ENCODE measurements around the gene GLA. TPM values are rescaled to one million over a fixed set of nuclear protein-coding genes. Genes with fewer than 3 reads are reported as not detected.

GLA gene
- total and polyA plus RNA-seq, 9 of the 15 experiments (the other 6 are each of a cell fraction or from before 2014, with no cell fraction given) = 41.7 to 146 (median 73.8) TPM

DNA sequence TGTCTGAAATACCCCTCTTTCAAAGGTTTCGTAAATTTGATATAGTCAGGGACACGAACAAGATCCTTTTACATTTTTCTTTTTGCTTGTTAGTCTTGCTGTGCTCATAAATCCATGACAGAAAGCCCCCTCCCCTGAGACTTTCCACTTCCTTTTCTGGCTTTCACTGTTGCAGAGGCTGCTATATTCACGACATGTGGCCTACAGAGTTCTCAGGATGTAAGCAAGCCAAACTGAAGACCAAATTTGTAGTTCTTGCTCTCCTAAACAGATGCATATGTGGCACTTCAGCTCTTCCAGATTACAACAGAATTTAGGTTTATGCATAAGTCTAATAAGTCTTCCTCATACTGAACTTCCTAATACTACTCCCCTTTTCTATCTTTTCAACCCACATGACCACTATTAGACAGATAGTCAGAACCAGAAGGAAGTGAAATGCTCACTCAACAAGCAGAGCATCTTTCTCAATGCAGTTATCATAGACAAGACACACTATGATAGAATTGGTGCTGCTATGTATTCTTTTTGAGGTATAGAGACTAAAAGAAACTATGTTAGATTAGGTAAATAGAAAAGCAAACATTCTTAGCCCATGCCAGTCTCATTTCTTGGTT is 36.7 kb downstream of the GLA start:
- Histone ChIP-seq H3K27ac (ENCODE audit: extremely low read depth, low read depth, low read length) (no peak overlapping the region), H4K20me1 (replicated peaks; ENCODE audit: control insufficient read depth, insufficient read depth, low read length) (no peaks in the 10 kb centered on the region), H3K27me3 (ENCODE audit: control insufficient read depth in 2 of 2, insufficient read depth in 2 of 2, low read length in 2 of 2) (no peaks in the 10 kb centered on the region), H3K9ac (ENCODE audit: insufficient read depth in 1 of 2, low read depth in 2 of 2, low read length in 2 of 2) (no peak overlapping the region), H2AFZ (ENCODE audit: low read depth, low read length) (no peak overlapping the region), H3K9me1 (ENCODE audit: control insufficient read depth, insufficient read depth, low read length) (no peaks in the 10 kb centered on the region), H3K4me1 (replicated peaks in 1 of 2; ENCODE audit: control insufficient read depth in 2 of 2, insufficient read depth in 2 of 2, low read length in 2 of 2) (no peaks in the 10 kb centered on the region), H3K36me3 (ENCODE audit: control insufficient read depth, insufficient read depth, low read length) (peaks cover 55% of the 10 kb centered on the region), H3K4me2 (ENCODE audit: insufficient read depth, low read length) (no peak overlapping the region), H3K4me3 (no peak overlapping the region), H3K79me2 (ENCODE audit: control insufficient read depth, insufficient read depth, low read length) (no peaks in the 10 kb centered on the region), H3K9me3 (replicated peaks; ENCODE audit: control insufficient read depth, insufficient read depth, low read depth, low read length) (no peaks in the 10 kb centered on the region)
- CTCF ChIA-PET (ENCODE audit: low intra/inter-chr PET ratio) = no interaction called here
- 80% methylated on average over 3 of the region's 3 CpGs for WGBS (ENCODE audit: insufficient coverage, low coverage, missing lambda C conversion rate)
- BruUV-seq (replicated peaks) = no TSS peak
- DNase-seq (ENCODE audit: extremely low read depth in 1 of 4, low spot score in 3 of 4) (no peak), FAIRE-seq (no peak), ATAC-seq (no peak)
- in situ Hi-C loops (cut with MboI) = no loop called here
- intact Hi-C loops (cut with micrococcal nuclease) = no loop called here
- POLR2A ChIA-PET = no interaction called here
- TF ChIP-seq, protein P1, sequence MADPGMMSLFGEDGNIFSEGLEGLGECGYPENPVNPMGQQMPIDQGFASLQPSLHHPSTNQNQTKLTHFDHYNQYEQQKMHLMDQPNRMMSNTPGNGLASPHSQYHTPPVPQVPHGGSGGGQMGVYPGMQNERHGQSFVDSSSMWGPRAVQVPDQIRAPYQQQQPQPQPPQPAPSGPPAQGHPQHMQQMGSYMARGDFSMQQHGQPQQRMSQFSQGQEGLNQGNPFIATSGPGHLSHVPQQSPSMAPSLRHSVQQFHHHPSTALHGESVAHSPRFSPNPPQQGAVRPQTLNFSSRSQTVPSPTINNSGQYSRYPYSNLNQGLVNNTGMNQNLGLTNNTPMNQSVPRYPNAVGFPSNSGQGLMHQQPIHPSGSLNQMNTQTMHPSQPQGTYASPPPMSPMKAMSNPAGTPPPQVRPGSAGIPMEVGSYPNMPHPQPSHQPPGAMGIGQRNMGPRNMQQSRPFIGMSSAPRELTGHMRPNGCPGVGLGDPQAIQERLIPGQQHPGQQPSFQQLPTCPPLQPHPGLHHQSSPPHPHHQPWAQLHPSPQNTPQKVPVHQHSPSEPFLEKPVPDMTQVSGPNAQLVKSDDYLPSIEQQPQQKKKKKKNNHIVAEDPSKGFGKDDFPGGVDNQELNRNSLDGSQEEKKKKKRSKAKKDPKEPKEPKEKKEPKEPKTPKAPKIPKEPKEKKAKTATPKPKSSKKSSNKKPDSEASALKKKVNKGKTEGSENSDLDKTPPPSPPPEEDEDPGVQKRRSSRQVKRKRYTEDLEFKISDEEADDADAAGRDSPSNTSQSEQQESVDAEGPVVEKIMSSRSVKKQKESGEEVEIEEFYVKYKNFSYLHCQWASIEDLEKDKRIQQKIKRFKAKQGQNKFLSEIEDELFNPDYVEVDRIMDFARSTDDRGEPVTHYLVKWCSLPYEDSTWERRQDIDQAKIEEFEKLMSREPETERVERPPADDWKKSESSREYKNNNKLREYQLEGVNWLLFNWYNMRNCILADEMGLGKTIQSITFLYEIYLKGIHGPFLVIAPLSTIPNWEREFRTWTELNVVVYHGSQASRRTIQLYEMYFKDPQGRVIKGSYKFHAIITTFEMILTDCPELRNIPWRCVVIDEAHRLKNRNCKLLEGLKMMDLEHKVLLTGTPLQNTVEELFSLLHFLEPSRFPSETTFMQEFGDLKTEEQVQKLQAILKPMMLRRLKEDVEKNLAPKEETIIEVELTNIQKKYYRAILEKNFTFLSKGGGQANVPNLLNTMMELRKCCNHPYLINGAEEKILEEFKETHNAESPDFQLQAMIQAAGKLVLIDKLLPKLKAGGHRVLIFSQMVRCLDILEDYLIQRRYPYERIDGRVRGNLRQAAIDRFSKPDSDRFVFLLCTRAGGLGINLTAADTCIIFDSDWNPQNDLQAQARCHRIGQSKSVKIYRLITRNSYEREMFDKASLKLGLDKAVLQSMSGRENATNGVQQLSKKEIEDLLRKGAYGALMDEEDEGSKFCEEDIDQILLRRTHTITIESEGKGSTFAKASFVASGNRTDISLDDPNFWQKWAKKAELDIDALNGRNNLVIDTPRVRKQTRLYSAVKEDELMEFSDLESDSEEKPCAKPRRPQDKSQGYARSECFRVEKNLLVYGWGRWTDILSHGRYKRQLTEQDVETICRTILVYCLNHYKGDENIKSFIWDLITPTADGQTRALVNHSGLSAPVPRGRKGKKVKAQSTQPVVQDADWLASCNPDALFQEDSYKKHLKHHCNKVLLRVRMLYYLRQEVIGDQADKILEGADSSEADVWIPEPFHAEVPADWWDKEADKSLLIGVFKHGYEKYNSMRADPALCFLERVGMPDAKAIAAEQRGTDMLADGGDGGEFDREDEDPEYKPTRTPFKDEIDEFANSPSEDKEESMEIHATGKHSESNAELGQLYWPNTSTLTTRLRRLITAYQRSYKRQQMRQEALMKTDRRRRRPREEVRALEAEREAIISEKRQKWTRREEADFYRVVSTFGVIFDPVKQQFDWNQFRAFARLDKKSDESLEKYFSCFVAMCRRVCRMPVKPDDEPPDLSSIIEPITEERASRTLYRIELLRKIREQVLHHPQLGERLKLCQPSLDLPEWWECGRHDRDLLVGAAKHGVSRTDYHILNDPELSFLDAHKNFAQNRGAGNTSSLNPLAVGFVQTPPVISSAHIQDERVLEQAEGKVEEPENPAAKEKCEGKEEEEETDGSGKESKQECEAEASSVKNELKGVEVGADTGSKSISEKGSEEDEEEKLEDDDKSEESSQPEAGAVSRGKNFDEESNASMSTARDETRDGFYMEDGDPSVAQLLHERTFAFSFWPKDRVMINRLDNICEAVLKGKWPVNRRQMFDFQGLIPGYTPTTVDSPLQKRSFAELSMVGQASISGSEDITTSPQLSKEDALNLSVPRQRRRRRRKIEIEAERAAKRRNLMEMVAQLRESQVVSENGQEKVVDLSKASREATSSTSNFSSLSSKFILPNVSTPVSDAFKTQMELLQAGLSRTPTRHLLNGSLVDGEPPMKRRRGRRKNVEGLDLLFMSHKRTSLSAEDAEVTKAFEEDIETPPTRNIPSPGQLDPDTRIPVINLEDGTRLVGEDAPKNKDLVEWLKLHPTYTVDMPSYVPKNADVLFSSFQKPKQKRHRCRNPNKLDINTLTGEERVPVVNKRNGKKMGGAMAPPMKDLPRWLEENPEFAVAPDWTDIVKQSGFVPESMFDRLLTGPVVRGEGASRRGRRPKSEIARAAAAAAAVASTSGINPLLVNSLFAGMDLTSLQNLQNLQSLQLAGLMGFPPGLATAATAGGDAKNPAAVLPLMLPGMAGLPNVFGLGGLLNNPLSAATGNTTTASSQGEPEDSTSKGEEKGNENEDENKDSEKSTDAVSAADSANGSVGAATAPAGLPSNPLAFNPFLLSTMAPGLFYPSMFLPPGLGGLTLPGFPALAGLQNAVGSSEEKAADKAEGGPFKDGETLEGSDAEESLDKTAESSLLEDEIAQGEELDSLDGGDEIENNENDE (IDR thresholded peaks at IDR 0.05; ENCODE audit: low read depth, low read length) = no peak
- TF ChIP-seq SAFB2 (IDR thresholded peaks at IDR 0.05; ENCODE audit: borderline replicate concordance, low read depth, low read length, severe bottlenecking) (no peak), HDAC8 (tag; IDR thresholded peaks at IDR 0.05) (no peak), GATAD2B (IDR thresholded peaks at IDR 0.05; ENCODE audit: borderline replicate concordance) (no peak), ZNF764 (CRISPR knock-in tag; IDR thresholded peaks at IDR 0.05; ENCODE audit: low read depth) (no peak), LCOR (CRISPR knock-in tag; IDR thresholded peaks at IDR 0.05) (no peak), MEF2D (tag; conservative IDR thresholded peaks at IDR 0.05; ENCODE audit: low read depth) (no peak), HNRNPL (IDR thresholded peaks at IDR 0.05; ENCODE audit: low read depth, low read length) (no peak), HMG20A (CRISPR knock-in tag; conservative IDR thresholded peaks at IDR 0.05) (no peak), ZNF408 (CRISPR knock-in tag; IDR thresholded peaks at IDR 0.05; ENCODE audit: low read depth) (no peak), RBM39 (optimal IDR thresholded peaks at IDR 0.05; ENCODE audit: low read depth, low read length) (no peak)

Measured in K562 (cell line).